OCI-LY3 (cell line): ENCODE results near the gene WNT6.

Source experiments
- H2AFZ ChIP-seq: fragments of 200-600, 300-600 bp; shearing (Covaris generic); 2 replicates; pipeline ENCODE4 v1.6.0; 2014; ENCODE audit warnings: antibody characterized with exemption, low read depth, low read length
- H3K27ac ChIP-seq: fragments of 200-600, 300-600 bp; sonication (generic); 2 replicates; pipeline ENCODE4 v1.5.1; 2014; ENCODE audit warnings: mild to moderate bottlenecking, low read length, moderate library complexity, mixed read lengths
- H3K27me3 ChIP-seq: fragments of 200-600, 300-600 bp; sonication (generic); 2 replicates; pipeline ENCODE4 v1.6.1; 2014; ENCODE audit warnings: low read depth, low read length, mixed read lengths
- H3K36me3 ChIP-seq: fragments of 200-600, 300-600 bp; sonication (generic); replicated peaks from 2 replicates; pipeline ENCODE3; 2014; ENCODE audit warnings: low read depth, low read length, mixed read lengths
- H3K4me1 ChIP-seq: fragments of 300-600, 200-600 bp; sonication (generic); 2 replicates; pipeline ENCODE4 v1.6.1; 2014; ENCODE audit warnings: low read length, mixed read lengths
- H3K4me2 ChIP-seq: fragments of 200-600, 300-600 bp; sonication (generic); 2 replicates; pipeline ENCODE4 v1.6.1; 2014; ENCODE audit warnings: low read length, mixed read lengths
- H3K4me3 ChIP-seq: fragments of 300-600, 200-600 bp; sonication (generic); 2 replicates; pipeline ENCODE4 v1.5.1; 2014; ENCODE audit warnings: antibody characterized with exemption, mild to moderate bottlenecking, low read length, moderate library complexity
- H3K79me2 ChIP-seq: fragments of 300-600, 200-600 bp; shearing (Covaris generic); 2 replicates; pipeline ENCODE4 v1.6.1; 2014; ENCODE audit warnings: mild to moderate bottlenecking, low read length, mixed read lengths
- H3K9ac ChIP-seq: fragments of 300-600, 200-600 bp; shearing (Covaris generic); 2 replicates; pipeline ENCODE4 v1.6.0; 2014; ENCODE audit warnings: mild to moderate bottlenecking, low read length, moderate library complexity
- H3K9me3 ChIP-seq: fragments of 200-600, 300-600 bp; shearing (Covaris generic); 2 replicates; pipeline ENCODE4 v1.6.1; 2014; ENCODE audit warnings: low read length, mixed read lengths; ENCODE audit not compliant: insufficient read depth
- H4K20me1 ChIP-seq: fragments of 200-600, 300-600 bp; sonication (generic); 2 replicates; pipeline ENCODE4 v1.6.1; 2016; ENCODE audit warnings: low read length, mixed read lengths; ENCODE audit not compliant: insufficient read depth
- CTCF ChIP-seq: fragments of 200-600, 300-600 bp; sonication (generic); IDR thresholded peaks from 2 replicates; pipeline ENCODE4 v1.5.1; 2014; ENCODE audit warnings: antibody characterized with exemption, low read length, low read depth
- EZH2phosphoT487 ChIP-seq: fragments of 200-600 bp; shearing (Covaris generic); IDR thresholded peaks from 2 replicates; pipeline ENCODE4 v1.6.1; 2018; ENCODE audit warnings: antibody characterized with exemption, mixed run types, low read depth

Gene WNT6

GRCh38 chr2:218821605-218822211 is 37.9 kb upstream of the WNT6 start:
- Histone ChIP-seq H2AFZ (no peak overlapping the region), H3K4me2 (no peak overlapping the region), H3K27ac (no peak overlapping the region), H3K9ac (no peak overlapping the region), H3K4me1 (peaks cover 7% of the 10 kb centered on the region; the same call in 1 of the 2 replicates), H3K36me3 (no peaks in the 10 kb centered on the region), H3K79me2 (no peaks in the 10 kb centered on the region), H3K27me3 (no peaks in the 10 kb centered on the region), H3K9me3 (no peaks in the 10 kb centered on the region), H4K20me1 (no peaks in the 10 kb centered on the region), H3K4me3 (no peak overlapping the region)
- TF ChIP-seq EZH2phosphoT487 = no peak
- TF ChIP-seq CTCF = no peak

- TF ChIP-seq EZH2phosphoT487 (no peak), CTCF (no peak)
- no peaks in the 10 kb centered on the region for H3K9me3 ChIP-seq
These were observed 37.0 kb upstream of the WNT6 start for GRCh38 chr2:218822622-218823021.

GRCh38 chr2:218823196-218823855 is 36.3 kb upstream of the WNT6 start:
- Histone ChIP-seq H3K27ac (no peak overlapping the region), H4K20me1 (no peaks in the 10 kb centered on the region), H3K27me3 (no peaks in the 10 kb centered on the region), H3K9ac (no peak overlapping the region), H3K36me3 (no peaks in the 10 kb centered on the region), H3K4me1 (peaks cover 7% of the 10 kb centered on the region; the same call in 1 of the 2 replicates), H3K4me2 (no peak overlapping the region), H3K9me3 (no peaks in the 10 kb centered on the region), H3K79me2 (no peaks in the 10 kb centered on the region), H3K4me3 (no peak overlapping the region), H2AFZ (no peak overlapping the region)
- no peak for TF ChIP-seq EZH2phosphoT487
- TF ChIP-seq CTCF = no peak

More at GRCh38 chr2:218822622-218823021, 37.0 kb upstream of the WNT6 start:
- no peaks in the 10 kb centered on the region for H3K27me3 ChIP-seq
- H3K4me3 ChIP-seq = no peak overlapping the region
- H4K20me1 ChIP-seq = no peaks in the 10 kb centered on the region
- no peak overlapping the region for H3K4me2 ChIP-seq
- H3K27ac ChIP-seq = no peak overlapping the region
- H2AFZ ChIP-seq = no peak overlapping the region
- H3K9ac ChIP-seq = no peak overlapping the region
- H3K36me3 ChIP-seq = no peaks in the 10 kb centered on the region
- no peaks in the 10 kb centered on the region for H3K79me2 ChIP-seq
- H3K4me1 ChIP-seq = peaks cover 7% of the 10 kb centered on the region; the same call in 1 of the 2 replicates

GRCh38 chr2:218824004-218824403 is 35.6 kb upstream of the WNT6 start:
- Histone ChIP-seq H3K9ac (no peak overlapping the region), H3K27me3 (no peaks in the 10 kb centered on the region), H3K36me3 (no peaks in the 10 kb centered on the region), H3K9me3 (no peaks in the 10 kb centered on the region), H3K79me2 (no peaks in the 10 kb centered on the region), H3K4me3 (no peak overlapping the region), H2AFZ (no peak overlapping the region), H3K4me2 (no peak overlapping the region), H4K20me1 (no peaks in the 10 kb centered on the region), H3K4me1 (peaks cover 5% of the 10 kb centered on the region; the same call in 1 of the 2 replicates), H3K27ac (no peak overlapping the region)
- no peak for TF ChIP-seq CTCF
- no peak for TF ChIP-seq EZH2phosphoT487
